Common myeloid progenitor, CD34-positive (primary cell): ENCODE data around the gene LYRM9.

ENCODE experiments used
- CTCF ChIA-PET: fragments of 350-600 bp; sonication (Branson Sonifier 250); formaldehyde crosslinking; loops from one replicate; lab custom pipeline; 2021; ENCODE audit warnings: antibody characterized with exemption; lab: Charles Lee
- POLR2A ChIA-PET: fragments of 350-600 bp; sonication (Branson Sonifier 250); formaldehyde crosslinking; loops from one replicate; lab custom pipeline; 2021; ENCODE audit warnings: antibody characterized with exemption; lab: Charles Lee
- DNase-seq, 3 donors: peaks; one replicate each; pipeline versions ENCODE4 v3.0.0 to v3.0.0-alpha.2; 2013
- H3K27ac ChIP-seq, 2 experiments: 1 replicate in 1 of 2; 2 replicates in 1 of 2; pipeline ENCODE4 v1.7.0; 2013; ENCODE audit warnings: inconsistent platforms in 2 of 2, low read length in 2 of 2, mild to moderate bottlenecking in 2 of 2, low read depth in 1 of 2, moderate library complexity in 1 of 2; ENCODE audit not compliant: severe bottlenecking in 2 of 2, insufficient read depth in 1 of 2, poor library complexity in 1 of 2
- H3K27me3 ChIP-seq, 5 experiments: replicated peaks in 2 of 5; 1 replicate in 3 of 5; 2 replicates in 2 of 5; pipeline versions ENCODE4 v1.6.1 to v1.7.0; 2013; ENCODE audit warnings: low read length in 4 of 5, mild to moderate bottlenecking in 2 of 5, moderate library complexity in 2 of 5, inconsistent platforms in 1 of 5; ENCODE audit not compliant: insufficient read depth in 5 of 5, control insufficient read depth in 4 of 5
- H3K36me3 ChIP-seq, 4 experiments: 1 replicate in 2 of 4; 2 replicates in 2 of 4; pipeline versions ENCODE4 v1.6.1 to v1.7.0; 2013; ENCODE audit warnings: low read length in 3 of 4, control low read depth in 1 of 4, mild to moderate bottlenecking in 1 of 4; ENCODE audit not compliant: control insufficient read depth in 4 of 4, insufficient read depth in 4 of 4
- H3K4me1 ChIP-seq, 4 experiments: 1 replicate in 3 of 4; 2 replicates in 1 of 4; pipeline versions ENCODE4 v1.6.1 to v1.7.1; 2013; ENCODE audit warnings: low read length in 3 of 4, mild to moderate bottlenecking in 3 of 4, control low read depth in 1 of 4, inconsistent platforms in 1 of 4, moderate library complexity in 1 of 4; ENCODE audit not compliant: control insufficient read depth in 4 of 4, insufficient read depth in 4 of 4; ENCODE audit errors: control extremely low read depth in 1 of 4
- H3K4me3 ChIP-seq, 7 experiments: 1 replicate in 4 of 7; 2 replicates in 3 of 7; pipeline versions ENCODE4 v1.5.1 to v1.7.0; 2013; ENCODE audit warnings: mild to moderate bottlenecking in 7 of 7, low read length in 6 of 7, moderate library complexity in 6 of 7, inconsistent platforms in 2 of 7, low read depth in 2 of 7, control low read depth in 1 of 7; ENCODE audit not compliant: insufficient read depth in 4 of 7, control insufficient read depth in 1 of 7; ENCODE audit errors: extremely low read depth in 1 of 7
- H3K9me3 ChIP-seq, 5 experiments: 1 replicate in 4 of 5; 2 replicates in 1 of 5; pipeline versions ENCODE4 v1.6.1 to v1.7.1; 2013; ENCODE audit warnings: low read length in 4 of 5, mild to moderate bottlenecking in 2 of 5, inconsistent platforms in 1 of 5, low read depth in 1 of 5, moderate library complexity in 1 of 5; ENCODE audit not compliant: control insufficient read depth in 4 of 5, insufficient read depth in 2 of 5; ENCODE audit errors: control extremely low read depth in 1 of 5
- WGBS: methylation state at CpG from one replicate; pipeline ENCODE4 v1.1.5; 2013; ENCODE audit not compliant: insufficient coverage; 5-methylcytosine and 5-hydroxymethylcytosine counted together

Gene LYRM9

DNA sequence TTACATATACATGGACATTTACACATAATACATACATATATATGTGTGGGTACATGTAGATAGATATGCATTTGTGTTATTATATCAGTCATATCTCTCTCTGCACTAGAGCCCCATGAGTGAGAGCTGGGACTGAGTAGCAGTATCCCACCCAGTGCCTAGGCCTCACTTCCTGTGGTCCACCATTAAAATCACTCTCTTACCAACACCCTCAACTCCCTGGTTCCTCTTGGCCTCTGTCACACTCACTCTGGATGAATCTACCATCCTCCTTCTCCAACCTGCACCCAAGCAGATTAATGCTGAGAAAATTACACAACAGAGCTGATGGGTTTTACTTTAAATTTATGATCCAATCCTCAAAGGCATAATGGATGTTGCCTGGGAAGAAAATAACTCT, 4.9 kb upstream of the LYRM9 start:
- ChIA-PET CTCF (interaction anchor here (0.6 kb wide), 1 partner anchor 31 kb away, joined by 3 read pairs; no protein-coding TSS in a partner anchor), POLR2A (no interaction called here)
- H3K4me1 ChIP-seq: peaks cover 7 to 21% (median 16%) of the 10 kb centered on the region in 4 experiments
- DNase-seq: no peak
- H3K4me3 ChIP-seq: no peak overlapping the region
- H3K36me3 ChIP-seq: no peaks in the 10 kb centered on the region
- no peak overlapping the region for H3K27ac ChIP-seq
- H3K9me3 ChIP-seq: no peaks in the 10 kb centered on the region
- no peaks in the 10 kb centered on the region for H3K27me3 ChIP-seq

DNA sequence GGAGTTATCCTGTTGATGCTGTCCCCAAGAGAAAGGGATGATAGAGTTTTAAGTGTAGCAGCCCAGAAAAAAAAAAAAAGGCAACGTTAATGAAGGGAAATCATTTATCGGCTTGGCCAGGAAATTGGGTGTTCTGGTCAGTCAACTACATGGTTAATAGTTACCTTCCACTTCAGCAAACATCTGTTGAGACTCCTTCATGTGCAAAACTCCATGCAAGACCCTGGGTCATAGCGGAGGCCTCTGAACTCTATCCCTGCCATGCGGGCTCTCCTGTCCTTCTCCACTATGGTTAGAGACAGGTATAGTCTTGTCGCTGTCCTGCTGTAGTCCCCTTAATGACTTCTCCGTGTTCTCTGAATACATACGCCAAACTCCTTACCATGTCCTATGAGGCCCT, 3.5 kb upstream of the LYRM9 start:
- no peak overlapping the region for H3K27ac ChIP-seq
- 91% methylated on average over 7 of the region's 7 CpGs for WGBS
- no peaks in the 10 kb centered on the region for H3K36me3 ChIP-seq
- no peaks in the 10 kb centered on the region for H3K27me3 ChIP-seq
- no peak for DNase-seq
- no peak overlapping the region for H3K4me3 ChIP-seq
- no peaks in the 10 kb centered on the region for H3K9me3 ChIP-seq
- peaks cover 14 to 27% (median 20%) of the 10 kb centered on the region in 4 experiments for H3K4me1 ChIP-seq
- CTCF ChIA-PET: no interaction called here
- POLR2A ChIA-PET: no interaction called here

DNA sequence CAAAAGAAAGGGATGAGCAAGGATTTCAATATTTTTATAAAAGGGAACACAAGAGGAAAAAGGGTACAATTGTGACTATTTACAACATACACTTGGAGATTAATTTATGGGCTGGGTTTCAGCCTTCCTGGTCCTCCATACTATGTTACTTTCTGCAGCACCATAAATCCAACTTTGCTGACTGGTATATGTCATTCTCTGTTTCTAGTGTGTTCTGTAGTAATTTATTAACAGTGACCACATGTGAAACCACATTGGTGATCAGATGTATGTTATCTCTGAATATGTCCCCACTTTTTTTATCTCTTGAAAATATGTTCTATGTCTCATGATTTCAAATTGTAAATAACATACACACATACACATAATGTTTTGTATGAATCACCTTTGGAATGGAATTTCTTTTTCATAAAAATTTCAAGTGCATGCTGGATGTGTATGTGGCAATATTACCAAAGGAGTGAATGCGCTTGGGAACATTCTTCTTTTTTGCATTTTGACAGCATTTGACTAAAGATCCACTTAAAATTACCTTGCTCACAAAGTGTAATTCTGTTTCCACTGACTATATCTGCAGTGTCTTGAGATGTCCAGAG, 2.9 kb upstream of the LYRM9 start:
- H3K4me1 ChIP-seq: peaks cover 14 to 27% (median 20%) of the 10 kb centered on the region in 4 experiments
- peak in 2 of 3 donors; percentile 19 to 36 for DNase-seq
- no peaks in the 10 kb centered on the region for H3K9me3 ChIP-seq
- H3K27me3 ChIP-seq: no peaks in the 10 kb centered on the region
- WGBS: no CpG with 5 or more reads among the region's 1 CpG
- no peak overlapping the region for H3K27ac ChIP-seq
- CTCF ChIA-PET: no interaction called here
- POLR2A ChIA-PET: no interaction called here
- H3K4me3 ChIP-seq: no peak overlapping the region
- H3K36me3 ChIP-seq: no peaks in the 10 kb centered on the region

DNA sequence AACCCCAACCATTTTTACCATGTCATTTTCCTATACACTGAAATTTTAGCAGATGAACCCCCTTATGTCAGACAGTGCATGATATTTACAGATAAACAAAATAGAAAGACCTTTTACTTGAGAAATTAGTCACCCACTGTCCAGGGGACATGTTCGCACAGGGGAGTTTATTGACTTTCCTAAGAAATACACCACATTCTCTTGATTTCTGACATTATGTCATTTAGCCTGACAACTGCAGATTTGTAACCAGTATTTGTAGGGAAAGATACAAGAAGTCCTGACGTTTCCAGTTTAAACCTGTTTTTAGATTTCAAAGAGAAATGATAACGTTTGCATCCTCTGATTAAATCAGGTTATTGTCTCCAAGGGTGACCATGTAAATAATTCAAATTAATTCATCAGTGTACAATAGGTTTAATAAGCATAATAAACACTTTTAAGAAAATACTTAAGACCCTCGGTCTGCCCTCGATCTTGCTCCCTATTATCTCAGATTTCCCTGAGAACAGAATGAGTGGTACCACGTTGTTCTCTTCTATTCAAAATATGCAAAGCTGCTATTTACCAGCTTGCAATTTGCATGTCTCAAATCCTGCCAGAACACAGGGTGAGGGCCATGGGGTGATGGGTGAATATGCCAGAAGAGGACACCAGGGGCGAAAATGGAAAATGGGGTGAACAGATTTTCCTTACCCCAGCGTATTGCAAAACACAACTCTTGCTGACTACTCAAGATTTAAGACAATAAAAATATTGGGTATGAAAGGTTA, 2.1 kb upstream of the LYRM9 start:
- Histone ChIP-seq H3K27ac (no peak overlapping the region), H3K36me3 (no peaks in the 10 kb centered on the region), H3K27me3 (no peaks in the 10 kb centered on the region), H3K4me1 (peaks cover 14 to 28% (median 21%) of the 10 kb centered on the region in 4 experiments), H3K9me3 (no peaks in the 10 kb centered on the region), H3K4me3 (no peak overlapping the region)
- DNase-seq: no peak
- ChIA-PET POLR2A (no interaction called here), CTCF (interaction anchor here (1.7 to 3.6 kb wide), 3 partner anchors 12 to 90 kb away, joined by 5 to 23 read pairs (median 5); no protein-coding TSS in a partner anchor)
- 67% methylated on average over 3 of the region's 8 CpGs for WGBS

DNA sequence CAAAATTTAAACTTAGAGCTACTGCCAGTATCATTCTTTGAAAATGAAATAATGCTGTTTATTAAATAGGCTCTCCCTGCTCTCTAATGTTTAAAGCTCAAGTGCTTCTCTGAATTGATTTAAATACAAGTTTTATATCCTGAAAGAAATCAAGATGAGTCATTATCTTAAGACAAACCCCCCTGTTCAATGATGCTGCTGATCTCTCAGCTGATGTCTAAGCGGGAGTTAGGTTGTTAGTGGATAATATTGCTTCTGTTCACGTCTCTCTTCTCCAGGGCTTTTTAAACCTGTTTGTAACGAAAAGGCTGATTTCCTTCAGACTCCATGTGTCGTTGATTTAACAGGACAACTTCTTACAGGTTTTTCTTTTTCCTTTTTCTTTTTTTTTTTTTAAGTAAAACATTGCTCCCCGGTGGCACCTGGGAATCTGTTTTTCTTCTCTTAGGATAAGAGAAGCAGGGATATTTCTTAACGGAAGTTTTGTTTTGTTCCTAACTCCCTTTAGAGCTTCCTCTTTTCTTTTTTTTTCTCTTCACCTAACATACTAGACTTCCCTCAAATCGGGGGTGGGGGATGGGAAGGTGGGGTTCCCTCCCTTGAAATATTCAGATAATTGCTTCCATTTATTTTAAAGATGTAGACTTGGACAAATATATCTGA, 807 bp upstream of the LYRM9 start:
- DNase-seq: peak; percentile 17 to 66 (median 56)
- CTCF ChIA-PET: interaction anchor here (0.6 to 3.6 kb wide), 20 partner anchors 9 to 427 kb away, joined by 3 to 23 read pairs (median 4); no protein-coding TSS in a partner anchor

DNA sequence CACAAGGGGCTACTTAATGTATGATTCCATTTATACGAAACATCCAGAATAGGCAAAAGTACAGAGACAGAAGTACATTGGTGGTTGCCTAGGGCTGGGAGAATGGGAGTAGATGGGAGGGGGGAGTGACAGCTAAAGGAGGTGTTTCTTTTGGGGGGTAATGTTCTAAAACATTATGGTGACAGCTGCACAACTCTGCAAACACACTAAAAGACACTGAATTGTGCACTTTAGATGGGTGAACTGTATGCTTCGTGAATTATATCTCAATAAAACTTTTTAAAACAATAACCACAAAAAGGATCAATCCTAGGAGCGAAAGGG, 661 bp downstream of the LYRM9 start:
- WGBS: 50% methylated on average over 2 of the region's 3 CpGs
- H3K27ac ChIP-seq: peak overlapping the region; percentile 18 to 75
- H3K27me3 ChIP-seq: no peaks in the 10 kb centered on the region
- H3K4me3 ChIP-seq: peak overlapping the region; percentile 58 to 80 (median 76)
- no peaks in the 10 kb centered on the region for H3K9me3 ChIP-seq
- no peak for DNase-seq
- CTCF ChIA-PET: interaction anchor here (1.0 to 3.6 kb wide), 4 partner anchors 9 to 85 kb away, joined by 3 to 23 read pairs (median 4); no protein-coding TSS in a partner anchor
- POLR2A ChIA-PET: no interaction called here
- peaks cover 0 to 2% (median 0%) of the 10 kb centered on the region in 4 experiments for H3K36me3 ChIP-seq
- H3K4me1 ChIP-seq: peaks cover 14 to 37% (median 24%) of the 10 kb centered on the region in 4 experiments

More for the DNA sequence above, 807 bp upstream of the LYRM9 start:
- no peaks in the 10 kb centered on the region for H3K27me3 ChIP-seq
- H3K9me3 ChIP-seq: no peaks in the 10 kb centered on the region
- POLR2A ChIA-PET: interaction anchor here (0.5 to 0.7 kb wide), 3 partner anchors 295 to 491 kb away, joined by 3 to 4 read pairs (median 3); no protein-coding TSS in a partner anchor
- 0% methylated on average over 1 of the region's 7 CpGs for WGBS
- H3K36me3 ChIP-seq: peaks cover 0 to 2% (median 0%) of the 10 kb centered on the region in 4 experiments
- peak overlapping the region in 1 of 2 experiments; percentile 65 for H3K27ac ChIP-seq
- peak overlapping the region in 6 of 7 experiments; percentile 47 to 76 (median 60) for H3K4me3 ChIP-seq
- peaks cover 14 to 28% (median 21%) of the 10 kb centered on the region in 4 experiments for H3K4me1 ChIP-seq
